Lower leg skin (tissue), 4 donors: Measurements from ENCODE around the gene GSTA3. TPM values are rescaled to one million over a fixed set of nuclear protein-coding genes. Genes with fewer than 3 reads are reported as not detected.
"Not testable (repeated sequence)": the region's sequence is repeated elsewhere in the genome, so short reads cannot be mapped to it uniquely, and the experiment has no call there.

Experiments used
- DNase-seq, 2 donors: peaks; one replicate each; pipeline ENCODE4 v3.0.0-alpha.2; 2019; ENCODE audit warnings: low spot score in 2 of 2
- H3K4me3 ChIP-seq: fragments of 200-600 bp; sonication (generic); 2 replicates; pipeline ENCODE4 v1.5.1; 2017; ENCODE audit warnings: mild to moderate bottlenecking, low read depth; ENCODE audit not compliant: poor library complexity, severe bottlenecking
- CTCF ChIP-seq, 3 donors: fragments of 450-650 bp; IDR thresholded peaks; one replicate each; pipeline ENCODE4 v1.5.1; 2016; ENCODE audit warnings: antibody characterized with exemption in 3 of 3, mild to moderate bottlenecking in 3 of 3, moderate library complexity in 2 of 3
- POLR2A ChIP-seq, 2 donors: fragments of 450-650 bp; IDR thresholded peaks; one replicate each; pipeline ENCODE4 v1.6.1; 2016 to 2017; ENCODE audit warnings: antibody characterized with exemption in 2 of 2, mild to moderate bottlenecking in 1 of 2, moderate library complexity in 1 of 2
- WGBS, 2 donors: methylation state at CpG; one replicate each; pipeline ENCODE4 v1.1.5; 2018; 5-methylcytosine and 5-hydroxymethylcytosine counted together
- intact Hi-C: fragments of 100-400 bp; cut with DNase I; formaldehyde crosslinking; loops from one replicate; pipeline ENCODE4 v1.15.0; 2023; ENCODE audit warnings: low total_unique reads
- total RNA-seq, 4 donors: library from RNA; depleted of rRNA; stranded (reverse); fragments of >200 nt; gene quantifications; one replicate each; pipeline ENCODE4 v1.1.0, GENCODE V29; 2016

The GSTA3 gene
- total RNA-seq, 4 donors from 2014 or later = 13.3 to 17.8 (median 16.0) TPM

DNA sequence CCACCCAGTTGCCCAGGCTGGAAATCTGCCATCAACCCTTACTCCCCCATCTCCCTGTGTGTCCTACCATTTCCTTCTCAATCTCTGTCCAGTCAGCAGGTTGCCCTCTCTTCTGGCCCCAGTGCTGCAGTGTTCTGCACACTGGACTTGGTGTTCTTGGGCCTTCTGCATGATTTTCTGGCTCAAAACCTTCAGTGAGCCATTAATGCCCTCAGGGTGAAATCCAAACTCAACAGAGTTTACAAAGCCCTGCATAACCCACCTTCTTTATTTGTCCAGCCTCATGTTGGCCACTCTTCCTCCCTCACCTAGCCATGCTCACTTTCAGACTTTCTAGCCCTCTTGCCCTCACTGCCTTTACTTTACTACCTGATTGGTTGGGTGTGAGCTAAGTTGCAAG, 5.0 kb upstream of the GSTA3 start:
- no peak for DNase-seq
- TF ChIP-seq CTCF (IDR thresholded peaks at IDR 0.05) (no peak), POLR2A (IDR thresholded peaks at IDR 0.05) (no peak)
- no peak overlapping the region for H3K4me3 ChIP-seq
- intact Hi-C loops = no loop called here

DNA sequence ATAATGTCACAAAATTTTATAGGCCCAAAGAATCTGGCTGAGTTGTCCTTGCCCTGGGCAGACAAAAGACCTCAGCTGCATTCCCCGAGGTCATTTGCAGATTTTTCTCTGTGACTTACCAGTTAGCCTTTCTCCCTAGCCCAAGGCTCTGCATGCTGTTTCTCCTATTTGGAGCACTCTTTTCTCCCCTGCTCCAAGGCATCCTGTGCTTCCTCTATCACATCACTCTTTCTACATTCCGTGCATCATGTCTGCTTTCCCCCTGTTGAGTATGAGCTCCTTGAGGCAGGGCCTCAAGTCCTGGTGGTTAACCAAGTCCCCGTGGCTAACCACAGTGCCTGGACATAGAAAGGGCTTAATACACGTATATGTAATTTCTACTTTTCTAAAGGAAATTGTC, 593 bp upstream of the GSTA3 start:
- TF ChIP-seq POLR2A (IDR thresholded peaks at IDR 0.05) = no peak
- TF ChIP-seq CTCF (IDR thresholded peaks at IDR 0.05) = no peak
- DNase-seq = no peak
- no peak overlapping the region for H3K4me3 ChIP-seq
- WGBS, 2 donors = 80% methylated on average over 4 of the region's 4 CpGs
- intact Hi-C loops = no loop called here

- no peak for TF ChIP-seq CTCF (IDR thresholded peaks at IDR 0.05)
- TF ChIP-seq POLR2A (IDR thresholded peaks at IDR 0.05) = no peak
- no peak for DNase-seq
- intact Hi-C loops = no loop called here
- no peak overlapping the region for H3K4me3 ChIP-seq
- WGBS, 2 donors = 42 to 58% methylated on average over 3 of the region's 3 CpGs
Measured at GRCh38 chr6:52909131-52909530, 367 bp downstream of the GSTA3 start.

DNA sequence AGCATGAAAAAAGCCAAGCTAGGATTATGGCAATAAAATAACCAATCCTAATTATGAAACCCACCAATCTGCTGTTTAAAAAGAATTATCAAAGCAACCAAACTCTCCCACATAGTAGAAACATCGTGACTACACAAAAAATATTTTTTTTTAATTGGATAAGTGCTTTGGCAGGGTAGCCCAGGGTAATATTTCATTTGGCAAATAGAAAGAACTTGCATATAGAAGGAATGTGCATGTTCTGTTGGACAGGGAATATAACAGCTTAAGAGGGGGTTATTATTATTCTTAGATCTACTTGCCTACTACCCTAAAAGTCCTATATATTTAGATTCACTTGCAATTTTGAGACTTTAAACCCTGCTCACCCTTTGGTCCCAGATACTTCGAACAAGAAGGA, 972 bp downstream of the GSTA3 start:
- 50 to 62% methylated on average over 2 of the region's 2 CpGs for WGBS, 2 donors
- no peak for TF ChIP-seq CTCF (IDR thresholded peaks at IDR 0.05)
- TF ChIP-seq POLR2A (IDR thresholded peaks at IDR 0.05) = no peak
- no peak overlapping the region for H3K4me3 ChIP-seq
- intact Hi-C loops = no loop called here
- no peak for DNase-seq

DNA sequence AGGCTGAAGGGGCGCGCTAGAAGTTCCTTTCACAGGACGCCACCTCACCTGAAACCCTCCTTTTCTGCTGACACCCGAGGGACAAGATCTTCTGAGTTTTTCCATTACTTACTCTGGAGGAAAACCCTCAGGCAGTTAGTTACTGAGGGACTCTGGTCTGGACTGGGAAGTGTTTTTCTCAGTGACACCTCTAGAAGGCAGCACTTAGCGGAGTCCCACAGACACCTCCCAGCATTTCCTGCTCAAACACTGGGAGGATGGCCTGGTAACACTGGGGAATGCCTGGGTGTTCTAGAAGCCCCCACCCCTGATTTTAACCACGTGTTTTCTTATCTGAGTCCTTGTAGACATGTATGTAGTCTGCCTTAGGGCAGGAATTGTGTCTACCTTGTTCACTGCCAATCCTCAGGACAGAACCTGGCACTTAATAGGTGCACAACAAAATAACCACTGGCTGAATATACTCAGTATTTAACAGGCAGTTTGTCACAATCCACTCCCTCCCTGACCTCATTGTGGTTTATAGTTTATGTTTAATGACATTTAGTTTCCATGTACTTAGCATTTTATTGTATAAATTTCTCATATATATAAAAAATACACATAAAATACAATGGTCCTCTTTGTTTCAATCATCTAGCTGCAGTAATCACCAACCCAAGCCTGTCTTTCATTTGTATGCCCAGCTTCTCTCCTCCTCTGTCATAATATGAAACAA, 4.8 kb downstream of the GSTA3 start:
- TF ChIP-seq POLR2A (IDR thresholded peaks at IDR 0.05) = no peak
- no peak for TF ChIP-seq CTCF (IDR thresholded peaks at IDR 0.05)
- intact Hi-C loops = no loop called here
- no peak overlapping the region for H3K4me3 ChIP-seq
- DNase-seq = no peak
- WGBS, 2 donors = 65 to 68% methylated on average over 6 of the region's 6 CpGs

- no peak for DNase-seq
- WGBS, 2 donors = 83 to 84% methylated on average over 4 of the region's 4 CpGs
- TF ChIP-seq CTCF (IDR thresholded peaks at IDR 0.05) (no peak), POLR2A (IDR thresholded peaks at IDR 0.05) (no peak)
- intact Hi-C loops = no loop called here
- no peak overlapping the region for H3K4me3 ChIP-seq
Measured at GRCh38 chr6:52900536-52900935, 9.0 kb downstream of the GSTA3 start.

DNA sequence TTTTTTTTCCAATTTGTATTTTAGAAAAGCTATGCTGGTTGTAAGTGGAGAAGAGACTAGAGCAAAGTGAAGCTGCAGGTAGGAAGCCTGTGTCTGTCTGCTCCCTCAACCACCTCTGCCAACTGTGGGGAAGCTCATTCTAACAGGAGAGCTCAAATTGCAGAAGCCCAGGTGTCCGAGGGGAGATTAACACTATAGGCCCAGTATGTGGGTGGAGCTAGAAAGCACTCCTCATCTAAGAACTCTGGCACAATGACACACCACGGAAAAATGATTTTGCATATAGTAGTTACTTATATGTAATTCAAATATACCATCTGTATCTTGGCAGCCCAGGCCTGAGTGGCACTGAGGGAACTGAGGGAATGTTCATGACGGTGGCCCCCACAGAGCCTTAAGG, 13.7 kb downstream of the GSTA3 start:
- DNase-seq, H3K4me3 ChIP-seq, intact Hi-C loops: not testable (repeated sequence)
- 65 to 67% methylated on average over 3 of the region's 3 CpGs for WGBS, 2 donors
